WTC11 (cell line): ENCODE data around the gene ESRRA. TPM values are rescaled to one million over a fixed set of nuclear protein-coding genes. Genes with fewer than 3 reads are reported as not detected.

Experiments
- ATAC-seq: fragments of 200-7000 bp; cut with Tn5 transposase; 2 replicates; pipeline ENCODE4 v1.10.0; 2021; ENCODE audit warnings: mild to moderate bottlenecking, moderate library complexity
- CTCF ChIA-PET: fragments of 300-600 bp; sonication (Branson Sonifier 250); formaldehyde crosslinking; loops from one replicate; lab custom pipeline; 2021; ENCODE audit warnings: antibody characterized with exemption; lab: Charles Lee
- POLR2A ChIA-PET: fragments of 350-600 bp; sonication (Branson Sonifier 250); formaldehyde crosslinking; loops from one replicate; lab custom pipeline; 2021; ENCODE audit warnings: antibody characterized with exemption; lab: Charles Lee
- DNase-seq: peaks from one replicate; pipeline ENCODE4 v3.0.0; 2021; ENCODE audit warnings: low spot score
- H3K27ac Mint-ChIP-seq: 2 replicates; pipeline ENCODE4 v1.8.0; 2021; ENCODE audit warnings: mixed read lengths
- H3K27me3 Mint-ChIP-seq: 2 replicates; pipeline ENCODE4 v1.8.0; 2021; ENCODE audit warnings: low read depth, mild to moderate bottlenecking, moderate library complexity, mixed read lengths
- H3K36me3 Mint-ChIP-seq: 2 replicates; pipeline ENCODE4 v1.8.0; 2021; ENCODE audit warnings: mixed read lengths
- H3K4me1 Mint-ChIP-seq: 2 replicates; pipeline ENCODE4 v1.8.0; 2022; ENCODE audit warnings: mixed read lengths
- H3K4me3 Mint-ChIP-seq: 2 replicates; pipeline ENCODE4 v1.8.0; 2021; ENCODE audit warnings: mild to moderate bottlenecking, moderate library complexity, mixed read lengths
- H3K9me3 Mint-ChIP-seq: 2 replicates; pipeline ENCODE4 v1.8.0; 2021; ENCODE audit warnings: mixed read lengths
- CDX4 ChIP-seq: fragments of 250-450 bp; sonication (Bioruptor Pico); IDR thresholded peaks from 2 replicates; pipeline ENCODE4 v1.9.0; 2021; ENCODE audit warnings: moderate library complexity, mild to moderate bottlenecking, inconsistent platforms, borderline replicate concordance
- CREM ChIP-seq: sonication (generic); formaldehyde crosslinking; IDR thresholded peaks from 2 replicates; pipeline ENCODE4 v1.8.1; 2022; ENCODE audit warnings: mild to moderate bottlenecking, missing genetic modification reagents, moderate library complexity
- FOXJ3 ChIP-seq: sonication (generic); formaldehyde crosslinking; IDR thresholded peaks from 2 replicates; pipeline ENCODE4 v1.9.0; 2021; ENCODE audit warnings: missing genetic modification reagents, mild to moderate bottlenecking, borderline replicate concordance
- GRHL2 ChIP-seq: fragments of 250-450 bp; sonication (Bioruptor Pico); IDR thresholded peaks from 2 replicates; pipeline ENCODE4 v1.8.0; 2022; ENCODE audit warnings: mild to moderate bottlenecking, moderate library complexity; ENCODE audit not compliant: insufficient replicate concordance, severe bottlenecking
- HMGA2 ChIP-seq: fragments of 250-450 bp; sonication (Bioruptor Pico); IDR thresholded peaks from 2 replicates; pipeline ENCODE4 v1.4.0; 2021; ENCODE audit warnings: mild to moderate bottlenecking, moderate library complexity
- JUN ChIP-seq: sonication (generic); formaldehyde crosslinking; IDR thresholded peaks from 2 replicates; pipeline ENCODE4 v1.8.0; 2023; ENCODE audit warnings: mild to moderate bottlenecking, missing genetic modification reagents
- MYBL2 ChIP-seq: sonication (generic); formaldehyde crosslinking; IDR thresholded peaks from 2 replicates; pipeline ENCODE4 v1.8.1; 2023; ENCODE audit warnings: mild to moderate bottlenecking, moderate library complexity, missing genetic modification reagents
- NR3C1 ChIP-seq: sonication (generic); formaldehyde crosslinking; conservative IDR thresholded peaks from 2 replicates; pipeline ENCODE4 v1.8.1; 2023; ENCODE audit warnings: low read depth, mild to moderate bottlenecking, missing genetic modification reagents
- PRDM15 ChIP-seq: sonication (generic); formaldehyde crosslinking; IDR thresholded peaks from 2 replicates; pipeline ENCODE4 v1.8.0; 2022; ENCODE audit warnings: missing genetic modification reagents
- TCF7 ChIP-seq: sonication (generic); formaldehyde crosslinking; IDR thresholded peaks from 2 replicates; pipeline ENCODE4 v1.8.0; 2022; ENCODE audit warnings: mild to moderate bottlenecking, low read depth, missing genetic modification reagents, moderate library complexity
- ZNF121 ChIP-seq: sonication (generic); formaldehyde crosslinking; IDR thresholded peaks from 2 replicates; pipeline ENCODE4 v1.8.0; 2023; ENCODE audit warnings: missing genetic modification reagents
- ZNF317 ChIP-seq: sonication (generic); formaldehyde crosslinking; IDR thresholded peaks from 2 replicates; pipeline ENCODE4 v1.8.1; 2023; ENCODE audit warnings: low read depth, mild to moderate bottlenecking, moderate library complexity, missing genetic modification reagents, borderline replicate concordance
- ZNF512 ChIP-seq: sonication (generic); formaldehyde crosslinking; IDR thresholded peaks from 2 replicates; pipeline ENCODE4 v1.8.1; 2022; ENCODE audit warnings: missing genetic modification reagents, borderline replicate concordance
- total RNA-seq: library from RNA; stranded (reverse); gene quantifications from 3 replicates; pipeline ENCODE4 v1.2.3, GENCODE V29; 2021

Gene ESRRA
- total RNA-seq, 1 experiment from 2014 or later, result 81.9 TPM

- TF ChIP-seq HMGA2 (CRISPR knock-in tag) (no peak), FOXJ3 (CRISPR knock-in tag) (no peak), NR3C1 (no peak), GRHL2 (CRISPR knock-in tag) (no peak), ZNF317 (CRISPR knock-in tag) (no peak), MYBL2 (no peak), PRDM15 (CRISPR knock-in tag) (no peak), ZNF512 (no peak), JUN (CRISPR knock-in tag) (no peak)
- no peaks in the 10 kb centered on the region for H3K27me3 Mint-ChIP-seq
- DNase-seq, result no peak
- no peak overlapping the region for H3K27ac Mint-ChIP-seq
- H3K4me3 Mint-ChIP-seq, result no peak overlapping the region
- ChIA-PET POLR2A (interaction anchor here (0.9 kb wide), 1 partner anchor 11 kb away, joined by 4 read pairs; no protein-coding TSS in a partner anchor), CTCF (interaction anchor here (1.1 to 10.4 kb wide), 11 partner anchors 11 to 298 kb away, joined by 3 to 437 read pairs (median 24); partner anchors contain the start of genes CCDC88B, ESRRA, PRDX5 and TRMT112)
- no peaks in the 10 kb centered on the region for H3K9me3 Mint-ChIP-seq
- H3K36me3 Mint-ChIP-seq, result no peaks in the 10 kb centered on the region
- no peak for ATAC-seq
- H3K4me1 Mint-ChIP-seq, result peaks cover 14% of the 10 kb centered on the region
Measured at GRCh38 chr11:64352099-64352994, 47.0 kb downstream of the ESRRA start.

DNA sequence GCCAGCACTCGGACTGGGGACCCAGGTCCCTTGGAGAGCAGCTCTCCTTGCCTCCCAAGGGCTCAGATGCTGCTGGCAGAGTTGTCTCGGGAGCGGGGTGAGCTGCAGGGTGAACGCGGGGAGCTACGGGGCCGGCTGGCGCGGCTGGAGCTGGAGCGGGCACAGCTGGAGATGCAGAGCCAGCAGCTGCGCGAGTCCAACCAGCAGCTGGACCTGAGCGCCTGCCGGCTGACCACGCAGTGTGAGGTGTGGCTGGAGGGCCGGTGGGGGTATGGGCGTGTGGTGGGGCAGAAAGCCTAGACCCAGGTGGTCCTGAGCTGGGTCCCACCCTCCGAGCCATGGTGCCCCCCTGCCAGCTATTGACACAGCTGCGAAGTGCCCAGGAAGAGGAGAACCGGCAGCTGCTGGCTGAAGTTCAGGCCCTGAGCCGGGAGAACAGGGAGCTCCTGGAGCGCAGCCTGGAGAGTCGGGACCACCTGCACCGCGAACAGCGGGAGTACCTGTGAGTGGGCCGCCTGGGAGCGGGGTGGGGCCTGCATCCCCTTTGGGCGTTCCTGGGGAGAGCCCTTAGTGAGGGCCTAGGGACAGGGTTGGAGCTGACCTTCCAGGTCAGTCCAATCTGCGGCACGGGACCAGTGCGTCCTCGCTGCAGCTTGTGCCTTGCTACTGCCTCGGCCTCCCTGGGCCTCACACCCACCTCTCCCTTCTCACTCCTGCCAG lies 47.8 kb downstream of the ESRRA start:
- POLR2A ChIA-PET, result interaction anchor here (0.9 kb wide), 1 partner anchor 12 kb away, joined by 4 read pairs; no protein-coding TSS in a partner anchor
- DNase-seq (no peak), ATAC-seq (no peak)
- Mint-ChIP-seq H3K36me3 (no peaks in the 10 kb centered on the region), H3K4me3 (no peak overlapping the region), H3K27ac (no peak overlapping the region), H3K27me3 (no peaks in the 10 kb centered on the region), H3K4me1 (peaks cover 15% of the 10 kb centered on the region), H3K9me3 (no peaks in the 10 kb centered on the region)
- TF ChIP-seq ZNF121 (CRISPR knock-in tag) (no peak), CDX4 (CRISPR knock-in tag) (no peak), CREM (CRISPR knock-in tag) (no peak), TCF7 (CRISPR knock-in tag) (no peak)
- CTCF ChIA-PET, result interaction anchor here (1.0 to 10.4 kb wide), 15 partner anchors 12 to 297 kb away, joined by 3 to 437 read pairs (median 21); partner anchors contain the start of genes CCDC88B, ESRRA, PRDX5 and TRMT112
